SK-N-SH (cell line): ENCODE results near the gene CHD9. TPM values are rescaled to one million over a fixed set of nuclear protein-coding genes. Genes with fewer than 3 reads are reported as not detected.

Experiments used
- CTCF ChIA-PET: fragments of 300-600, 350-600 bp; formaldehyde crosslinking; extraction: SDS; loops from one replicate; lab custom pipeline; 2021; lab: Yijun Ruan, JAX
- POLR2A ChIA-PET: fragments of 350-600 bp; sonication (Branson Sonifier 250); formaldehyde crosslinking; extraction: SDS; loops from one replicate; lab custom pipeline; 2020; ENCODE audit warnings: antibody characterized with exemption, inconsistent platforms; lab: Yijun Ruan, JAX
- DNase-seq: peaks from one replicate; pipeline ENCODE4 v3.0.0; 2012
- H2AFZ ChIP-seq: fragments of 200-600 bp; sonication (generic); 2 replicates; pipeline ENCODE4 v1.8.1; 2016; ENCODE audit warnings: antibody characterized with exemption, mild to moderate bottlenecking, low read depth
- H3F3A ChIP-seq: fragments of 200-600 bp; sonication (generic); replicated peaks from 2 replicates; pipeline ENCODE3; 2016; ENCODE audit warnings: antibody characterized with exemption, mild to moderate bottlenecking; ENCODE audit not compliant: insufficient read depth
- H3K27ac ChIP-seq, 2 experiments: fragments of 200-500 bp in 1 of 2; fragments of 200-600 bp in 1 of 2; sonication (Bioruptor generic) in 1 of 2; sonication (generic), shearing (Covaris generic) in 1 of 2; 2 replicates each; pipeline versions ENCODE4 v1.5.1 to v1.6.1; 2014 to 2016; ENCODE audit warnings: low read depth in 2 of 2, inconsistent platforms in 1 of 2, low read length in 1 of 2, mild to moderate bottlenecking in 1 of 2, mixed read lengths in 1 of 2
- H3K27me3 ChIP-seq: fragments of 200-600 bp; sonication (generic), shearing (Covaris generic); 2 replicates; pipeline ENCODE4 v1.6.1; 2016; ENCODE audit warnings: mixed run types; ENCODE audit not compliant: insufficient read depth
- H3K36me3 ChIP-seq, 2 experiments: fragments of 200-500 bp in 1 of 2; fragments of 200-600 bp in 1 of 2; sonication (Bioruptor generic) in 1 of 2; sonication (generic) in 1 of 2; replicated peaks in 1 of 2; 2 replicates each; pipeline versions ENCODE3 to v1.5.1; 2014 to 2016; ENCODE audit warnings: low read length in 1 of 2, mild to moderate bottlenecking in 1 of 2; ENCODE audit not compliant: insufficient read depth in 2 of 2, control insufficient read depth in 1 of 2
- H3K4me1 ChIP-seq, 2 experiments: fragments of 200-500 bp in 1 of 2; fragments of 200-600 bp in 1 of 2; sonication (Bioruptor generic) in 1 of 2; sonication (generic), shearing (Covaris generic) in 1 of 2; 2 replicates each; pipeline versions ENCODE4 v1.5.1 to v1.6.1; 2014 to 2016; ENCODE audit warnings: low read depth in 1 of 2, low read length in 1 of 2, mixed run types in 1 of 2; ENCODE audit not compliant: insufficient read depth in 2 of 2, control insufficient read depth in 1 of 2
- H3K4me2 ChIP-seq: fragments of 200-600 bp; sonication (generic), shearing (Covaris generic); 2 replicates; pipeline ENCODE4 v1.6.1; 2017; ENCODE audit warnings: mixed run types
- H3K4me3 ChIP-seq, 2 experiments: fragments of 200-500 bp in 1 of 2; fragments of 200-600 bp in 1 of 2; sonication (Bioruptor generic) in 1 of 2; sonication (generic), shearing (Covaris generic) in 1 of 2; 2 replicates each; pipeline versions ENCODE4 v1.5.1 to v1.8.1; 2014 to 2016; ENCODE audit warnings: low read depth in 2 of 2, inconsistent platforms in 1 of 2, low read length in 1 of 2, mild to moderate bottlenecking in 1 of 2, mixed read lengths in 1 of 2, moderate library complexity in 1 of 2
- H3K79me2 ChIP-seq: fragments of 200-600 bp; sonication (generic); 2 replicates; pipeline ENCODE4 v1.8.1; 2017; ENCODE audit warnings: mild to moderate bottlenecking; ENCODE audit not compliant: insufficient read depth
- H3K9ac ChIP-seq: fragments of 200-600 bp; sonication (generic); 2 replicates; pipeline ENCODE4 v1.6.1; 2017; ENCODE audit warnings: mixed run types
- H3K9me2 ChIP-seq: fragments of 200-600 bp; sonication (generic); 2 replicates; pipeline ENCODE4 v1.6.1; 2017; ENCODE audit warnings: mixed run types
- H3K9me3 ChIP-seq: fragments of 200-600 bp; sonication (generic); 2 replicates; pipeline ENCODE4 v1.6.1; 2017; ENCODE audit warnings: mixed run types, mild to moderate bottlenecking, moderate library complexity
- H4K20me1 ChIP-seq: fragments of 200-600 bp; sonication (generic); 2 replicates; pipeline ENCODE4 v1.6.1; 2017; ENCODE audit warnings: mild to moderate bottlenecking, mixed run types; ENCODE audit not compliant: insufficient read depth
- CHD2 ChIP-seq: fragments of 150-350 bp; IDR thresholded peaks from 2 replicates; pipeline ENCODE4 v1.6.1; 2018; ENCODE audit warnings: low read length; ENCODE audit not compliant: partially characterized antibody
- CTCF ChIP-seq: fragments of 200-600 bp; sonication (generic); IDR thresholded peaks from 2 replicates; pipeline ENCODE4 v1.6.1; 2017; ENCODE audit warnings: antibody characterized with exemption, mild to moderate bottlenecking, moderate library complexity
- ELF1 ChIP-seq: IDR thresholded peaks from 2 replicates; pipeline ENCODE4 v1.4.0; 2012
- EZH2phosphoT487 ChIP-seq: fragments of 200-600 bp; sonication (generic); IDR thresholded peaks from 2 replicates; pipeline ENCODE4 v1.6.1; 2017; ENCODE audit warnings: low read depth, mixed run types, mild to moderate bottlenecking, antibody characterized with exemption, moderate library complexity, borderline replicate concordance
- FOSL2 ChIP-seq: IDR thresholded peaks from 2 replicates; pipeline ENCODE4 v1.4.0; 2012; ENCODE audit warnings: low read depth, mild to moderate bottlenecking, moderate library complexity, borderline replicate concordance
- FOXJ3 ChIP-seq: sonication (generic); formaldehyde crosslinking; IDR thresholded peaks from 2 replicates; pipeline ENCODE4 v1.5.1; 2020; ENCODE audit warnings: mild to moderate bottlenecking, missing genetic modification reagents
- FOXM1 ChIP-seq: IDR thresholded peaks from 2 replicates; pipeline ENCODE4 v1.4.0; 2012; ENCODE audit warnings: low read depth, mild to moderate bottlenecking
- GABPA ChIP-seq: IDR thresholded peaks from 2 replicates; pipeline ENCODE4 v1.4.0; 2012; ENCODE audit warnings: low read depth, mild to moderate bottlenecking
- GATA2 ChIP-seq: sonication (generic); formaldehyde crosslinking; IDR thresholded peaks from 2 replicates; pipeline ENCODE4 v1.5.0; 2020; ENCODE audit warnings: mild to moderate bottlenecking, missing genetic modification reagents
- IRF3 ChIP-seq: fragments of 150-350 bp; IDR thresholded peaks from 2 replicates; pipeline ENCODE4 v1.6.1; 2016; ENCODE audit warnings: mild to moderate bottlenecking, low read depth, low read length
- JUND ChIP-seq: IDR thresholded peaks from 2 replicates; pipeline ENCODE4 v1.4.0; 2012
- MAX ChIP-seq: IDR thresholded peaks from 2 replicates; pipeline ENCODE4 v1.4.0; 2012; ENCODE audit warnings: low read depth
- MEF2A ChIP-seq: IDR thresholded peaks from 2 replicates; pipeline ENCODE4 v1.4.0; 2012; ENCODE audit warnings: low read depth, borderline replicate concordance
- MXI1 ChIP-seq: IDR thresholded peaks from 2 replicates; pipeline ENCODE4 v1.6.1; 2012; ENCODE audit warnings: mild to moderate bottlenecking, low read depth, low read length, improper control_type of control experiment
- NRF1 ChIP-seq: IDR thresholded peaks from 2 replicates; pipeline ENCODE4 v1.6.1; 2012; ENCODE audit warnings: low read depth, mild to moderate bottlenecking, low read length
- POLR2AphosphoS5 ChIP-seq: IDR thresholded peaks from 2 replicates; pipeline ENCODE4 v1.6.1; 2012; ENCODE audit warnings: low read depth, low read length
- RCOR1 ChIP-seq: fragments of 150-350 bp; IDR thresholded peaks from 2 replicates; pipeline ENCODE4 v1.6.1; 2017; ENCODE audit warnings: antibody characterized with exemption, low read length
- REST ChIP-seq: IDR thresholded peaks from 2 replicates; pipeline ENCODE4 v1.6.1; 2012; ENCODE audit warnings: mild to moderate bottlenecking, low read depth, low read length, moderate library complexity
- RFX5 ChIP-seq: IDR thresholded peaks from 2 replicates; pipeline ENCODE4 v1.6.1; 2012; ENCODE audit warnings: mild to moderate bottlenecking, improper control_type of control experiment, low read length
- RXRA ChIP-seq: IDR thresholded peaks from 2 replicates; pipeline ENCODE4 v1.4.0; 2012; ENCODE audit warnings: low read depth, mild to moderate bottlenecking, borderline replicate concordance
- SIN3A ChIP-seq: IDR thresholded peaks from 2 replicates; pipeline ENCODE4 v1.6.1; 2012; ENCODE audit warnings: low read depth, mild to moderate bottlenecking, low read length, moderate library complexity, borderline replicate concordance
- SMC3 ChIP-seq: IDR thresholded peaks from 2 replicates; pipeline ENCODE4 v1.6.1; 2012; ENCODE audit warnings: low read depth, low read length, improper control_type of control experiment
- TCF12 ChIP-seq: IDR thresholded peaks from 2 replicates; pipeline ENCODE4 v1.4.0; 2012
- TEAD4 ChIP-seq: IDR thresholded peaks from 2 replicates; pipeline ENCODE4 v1.4.0; 2012; ENCODE audit warnings: mild to moderate bottlenecking, borderline replicate concordance; ENCODE audit not compliant: insufficient read depth
- USF2 ChIP-seq: fragments of 150-350 bp; IDR thresholded peaks from 2 replicates; pipeline ENCODE4 v1.6.1; 2017; ENCODE audit warnings: antibody characterized with exemption, low read length, low read depth, borderline replicate concordance
- YY1 ChIP-seq: IDR thresholded peaks from 2 replicates; pipeline ENCODE4 v1.4.0; 2012; ENCODE audit warnings: low read depth, mild to moderate bottlenecking
- whole genome bisulfite sequencing: methylation state at CpG from one replicate; pipeline ENCODE4 v1.1.6; 2017; ENCODE audit warnings: low lambda C conversion rate; 5-methylcytosine and 5-hydroxymethylcytosine counted together
- polyA plus RNA-seq, 3 experiments: library from polyadenylated mRNA; depleted of rRNA; stranded (reverse); fragments of >200 nt; gene quantifications; 2 replicates each; pipeline ENCODE4 v1.2.3, GENCODE V29; 2012

CHD9 gene
- polyA plus RNA-seq, 1 of the 3 experiments (the other 2 are of a cell fraction) = 6.2 TPM

- Histone ChIP-seq H3K79me2 (peaks cover 36% of the 10 kb centered on the region), H3K9me3 (no peaks in the 10 kb centered on the region), H2AFZ (no peak overlapping the region), H3K4me1 (peaks cover 40 to 48% of the 10 kb centered on the region in 2 experiments), H3K27ac (peak overlapping the region; percentile 98 to 100), H3K4me2 (peak overlapping the region; percentile 85), H4K20me1 (no peaks in the 10 kb centered on the region), H3K9ac (peak overlapping the region; percentile 67; the same call in 1 of the 2 replicates), H3K9me2 (no peaks in the 10 kb centered on the region), H3F3A (peaks cover 22% of the 10 kb centered on the region), H3K36me3 (no peaks in the 10 kb centered on the region), H3K4me3 (peak overlapping the region; percentile 13 to 37; a peak in 2 of 4 replicates), H3K27me3 (no peaks in the 10 kb centered on the region)
- 41% methylated on average over 7 of the region's 7 CpGs for WGBS
- DNase-seq = peak; percentile 76
- ChIA-PET POLR2A (interaction anchor here (0.7 to 1.1 kb wide), 2 partner anchors 8 to 11 kb away, joined by 3 to 7 read pairs; no protein-coding TSS in a partner anchor), CTCF (interaction anchor here (0.9 to 2.3 kb wide), 4 partner anchors 19 to 38 kb away, joined by 3 to 11 read pairs (median 3); partner anchors contain the start of gene CHD9)
- TF ChIP-seq IRF3 (no peak), MXI1 (peak; percentile 54; the same call in 1 of the 2 replicates), RXRA (peak; percentile 61; the same call in 1 of the 2 replicates), EZH2phosphoT487 (no peak), NRF1 (no peak), MAX (peak; percentile 76), RCOR1 (peak; percentile 50; the same call in 1 of the 2 replicates), FOXM1 (no peak), CTCF (no peak), RFX5 (no peak), POLR2AphosphoS5 (no peak), GATA2 (no peak), MEF2A (no peak), JUND (peak; percentile 59), FOXJ3 (CRISPR knock-in tag) (peak; percentile 82; the same call in 1 of the 2 replicates), TEAD4 (peak; percentile 39; the same call in 1 of the 2 replicates), SMC3 (no peak), ELF1 (no peak), YY1 (no peak), REST (no peak), SIN3A (peak; percentile 57; the same call in 1 of the 2 replicates), FOSL2 (peak; percentile 59; the same call in 1 of the 2 replicates), USF2 (peak; percentile 56; the same call in 1 of the 2 replicates), CHD2 (peak; percentile 72), TCF12 (peak; percentile 71; the same call in 1 of the 2 replicates), GABPA (no peak)
Measured at GRCh38 chr16:53091466-53092211, 36.8 kb downstream of the CHD9 start.
